BLaER1 (cell line): ENCODE results near the gene FYTTD1.

Source experiments
- H3K27ac ChIP-seq: shearing (Covaris generic); formaldehyde crosslinking; 2 replicates; pipeline ENCODE4 v1.8.1; 2022
- H3K27me3 ChIP-seq: shearing (Covaris generic); formaldehyde crosslinking; 2 replicates; pipeline ENCODE4 v1.8.1; 2022
- H3K36me3 ChIP-seq: shearing (Covaris generic); formaldehyde crosslinking; 2 replicates; pipeline ENCODE4 v1.8.1; 2022
- H3K4me1 ChIP-seq: shearing (Covaris generic); formaldehyde crosslinking; 2 replicates; pipeline ENCODE4 v1.8.1; 2022
- H3K4me2 ChIP-seq: shearing (Covaris generic); formaldehyde crosslinking; 2 replicates; pipeline ENCODE4 v1.8.1; 2022
- H3K4me3 ChIP-seq: shearing (Covaris generic); formaldehyde crosslinking; 2 replicates; pipeline ENCODE4 v1.8.1; 2022
- H3K9ac ChIP-seq: shearing (Covaris generic); formaldehyde crosslinking; 2 replicates; pipeline ENCODE4 v1.8.1; 2022
- H3K9me3 ChIP-seq: shearing (Covaris generic); formaldehyde crosslinking; 2 replicates; pipeline ENCODE4 v1.8.1; 2022
- H4K20me1 ChIP-seq: shearing (Covaris generic); formaldehyde crosslinking; 2 replicates; pipeline ENCODE4 v1.8.1; 2022
- Cebpa-rat ChIP-seq: shearing (Covaris generic); IDR thresholded peaks from 2 replicates; pipeline ENCODE4 v1.8.1; 2022

FYTTD1 gene

DNA sequence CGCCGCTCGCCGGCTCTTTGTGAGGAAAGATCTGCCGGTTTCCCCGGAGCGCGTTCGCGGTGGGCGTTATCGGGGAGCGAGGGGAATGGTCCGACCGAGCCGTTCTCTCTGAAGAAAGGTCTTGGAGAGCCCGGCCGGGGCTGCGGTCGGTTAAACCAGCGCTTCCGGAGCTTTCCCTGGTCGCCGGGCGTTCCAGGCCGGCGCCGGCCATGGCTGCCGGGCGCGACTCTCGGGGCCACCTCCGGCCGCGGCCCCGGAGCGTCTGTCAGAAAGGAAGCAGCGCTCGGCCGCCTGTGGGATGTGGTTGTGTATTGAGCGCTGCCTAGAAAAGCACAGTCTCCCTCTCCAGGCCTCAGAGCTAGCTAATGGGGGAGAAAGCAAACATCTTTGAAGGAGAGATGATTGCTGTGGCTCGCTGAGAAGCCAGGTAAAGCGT is 731 bp downstream of the FYTTD1 start:
- H3K9me3 ChIP-seq = no peaks in the 10 kb centered on the region
- H3K4me1 ChIP-seq = peaks cover 42% of the 10 kb centered on the region
- peak overlapping the region; percentile 79 for H3K4me3 ChIP-seq
- H3K4me2 ChIP-seq = peak overlapping the region; percentile 95
- no peaks in the 10 kb centered on the region for H3K27me3 ChIP-seq
- H3K36me3 ChIP-seq = no peaks in the 10 kb centered on the region
- peaks cover 51% of the 10 kb centered on the region for H4K20me1 ChIP-seq
- no peak for TF ChIP-seq Cebpa-rat
- H3K27ac ChIP-seq = peak overlapping the region; percentile 87
- H3K9ac ChIP-seq = peak overlapping the region; percentile 93

DNA sequence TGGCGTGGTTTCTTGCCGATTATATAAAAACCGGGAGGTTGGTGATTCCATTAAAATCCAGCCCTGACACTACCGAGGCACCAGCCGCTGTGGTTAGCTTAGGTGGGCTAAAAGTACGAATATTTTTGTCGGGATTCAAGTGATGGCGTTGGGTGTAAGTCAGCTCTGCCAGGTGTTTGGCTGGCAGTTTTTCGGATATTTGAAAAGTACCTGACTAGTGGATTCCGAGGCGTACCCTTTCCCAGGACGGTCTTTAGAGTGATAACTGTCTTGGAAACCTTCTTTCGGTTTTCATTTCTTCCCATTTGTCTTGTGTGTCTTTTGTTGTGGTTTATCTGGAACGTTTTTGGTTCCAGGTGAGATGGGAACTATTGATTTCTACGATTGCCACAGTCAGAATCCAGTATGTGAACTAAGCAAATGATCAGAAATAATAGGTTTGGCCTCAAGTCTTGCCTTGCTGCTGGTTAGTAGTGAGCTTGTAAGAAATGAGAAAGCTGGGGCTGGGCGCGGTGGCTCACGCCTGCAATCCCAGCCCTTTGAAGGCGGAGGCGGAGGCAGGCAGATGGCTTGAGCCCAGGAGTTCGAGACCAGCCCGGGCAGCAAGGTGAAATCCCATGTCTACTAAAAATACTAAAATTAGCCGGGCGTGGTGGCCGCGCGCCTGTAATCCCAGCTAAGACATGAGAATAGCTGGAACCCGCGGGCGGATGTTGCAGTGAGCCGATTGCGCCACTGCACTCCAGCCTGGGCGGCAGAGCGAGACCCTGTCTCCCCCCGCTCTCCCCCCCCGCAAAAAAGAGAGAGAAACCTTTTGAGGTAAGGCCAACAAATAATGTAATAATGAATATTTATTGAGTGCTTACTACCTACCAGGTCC is 1.4 kb downstream of the FYTTD1 start:
- Histone ChIP-seq H3K4me2 (peak overlapping the region; percentile 95), H3K27ac (peak overlapping the region; percentile 87), H3K27me3 (no peaks in the 10 kb centered on the region), H3K4me1 (peaks cover 42% of the 10 kb centered on the region), H3K9me3 (no peaks in the 10 kb centered on the region), H4K20me1 (peaks cover 57% of the 10 kb centered on the region), H3K36me3 (peaks cover 2% of the 10 kb centered on the region; the same call in 1 of the 2 replicates), H3K4me3 (peak overlapping the region; percentile 79), H3K9ac (peak overlapping the region; percentile 93)
- peak; percentile 92 for TF ChIP-seq Cebpa-rat

DNA sequence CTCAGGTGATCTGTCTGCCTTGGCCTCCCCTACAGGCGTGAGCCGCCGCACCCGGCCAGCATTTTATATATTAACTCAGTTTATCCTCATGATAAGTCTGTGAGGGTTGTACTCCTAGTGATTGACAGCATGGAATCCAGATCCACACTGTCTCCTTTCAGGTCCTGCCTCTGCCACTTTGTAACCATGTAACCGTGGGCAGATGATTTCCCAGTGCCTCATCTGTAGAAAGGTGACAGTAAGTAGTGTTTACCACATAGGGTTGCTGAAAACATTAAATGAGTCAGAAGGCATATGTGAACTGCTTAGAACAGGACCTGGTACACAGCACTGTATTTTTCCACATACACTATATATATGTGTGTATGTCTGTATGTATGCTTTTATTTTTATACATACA is 2.4 kb downstream of the FYTTD1 start:
- Histone ChIP-seq H3K4me3 (peak overlapping the region; percentile 79), H3K27me3 (no peaks in the 10 kb centered on the region), H3K9me3 (no peaks in the 10 kb centered on the region), H3K4me1 (peaks cover 36% of the 10 kb centered on the region), H3K36me3 (peaks cover 11% of the 10 kb centered on the region), H3K27ac (peak overlapping the region; percentile 87; the same call in 1 of the 2 replicates), H3K9ac (peak overlapping the region; percentile 93), H3K4me2 (peak overlapping the region; percentile 95), H4K20me1 (peaks cover 65% of the 10 kb centered on the region)
- TF ChIP-seq Cebpa-rat = no peak

DNA sequence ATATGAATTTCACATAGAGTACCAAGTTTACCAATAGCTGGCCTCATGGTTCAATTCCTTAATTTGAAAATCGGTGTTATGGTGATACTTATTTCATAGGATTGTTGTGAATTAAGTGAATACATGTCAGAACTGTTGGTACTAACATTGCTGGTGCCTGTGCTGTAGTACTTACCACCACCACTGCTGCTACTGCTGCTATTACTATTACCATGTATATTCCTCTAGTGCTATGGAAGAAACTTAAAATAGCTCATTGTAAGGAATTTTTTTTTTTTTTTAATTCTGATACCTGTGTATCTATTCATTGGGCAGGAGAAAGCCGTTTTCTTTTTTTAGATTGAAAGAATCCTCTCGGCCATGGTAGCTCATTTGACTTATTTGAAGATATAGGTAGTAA is 3.6 kb downstream of the FYTTD1 start:
- H3K9ac ChIP-seq = no peak overlapping the region
- TF ChIP-seq Cebpa-rat = no peak

DNA sequence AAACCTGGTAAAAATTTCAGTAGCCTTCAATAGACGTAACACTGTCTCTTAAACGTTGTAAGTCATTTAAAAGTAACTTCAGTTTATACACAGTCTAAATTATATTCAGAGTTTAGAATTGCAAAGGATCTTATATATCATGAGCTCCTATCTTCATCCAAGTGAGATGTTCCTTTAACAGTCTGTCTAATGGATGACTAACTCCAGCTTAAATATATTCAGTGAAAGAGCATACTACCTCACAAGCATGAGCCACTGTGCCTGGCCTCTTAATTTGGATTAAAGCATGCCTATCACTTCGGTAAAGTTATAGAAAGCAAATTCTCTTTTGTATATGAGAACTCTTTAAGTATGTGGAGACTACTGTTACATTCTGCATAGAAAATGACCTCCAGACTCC is 7.0 kb downstream of the FYTTD1 start:
- H3K9ac ChIP-seq = no peak overlapping the region
- no peak overlapping the region for H3K4me3 ChIP-seq
- H3K36me3 ChIP-seq = peaks cover 57% of the 10 kb centered on the region
- H3K27ac ChIP-seq = no peak overlapping the region
- no peaks in the 10 kb centered on the region for H3K27me3 ChIP-seq
- H4K20me1 ChIP-seq = peaks cover 94% of the 10 kb centered on the region
- peaks cover 16% of the 10 kb centered on the region for H3K4me1 ChIP-seq
- no peak for TF ChIP-seq Cebpa-rat
- H3K4me2 ChIP-seq = no peak overlapping the region
- H3K9me3 ChIP-seq = peaks cover 25% of the 10 kb centered on the region; the same call in 1 of the 2 replicates

More for the DNA sequence above, 3.6 kb downstream of the FYTTD1 start:
- Histone ChIP-seq H3K9me3 (peaks cover 8% of the 10 kb centered on the region; the same call in 1 of the 2 replicates), H4K20me1 (peaks cover 76% of the 10 kb centered on the region), H3K4me1 (peaks cover 34% of the 10 kb centered on the region), H3K27me3 (no peaks in the 10 kb centered on the region), H3K27ac (no peak overlapping the region), H3K4me3 (no peak overlapping the region), H3K36me3 (peaks cover 22% of the 10 kb centered on the region), H3K4me2 (peak overlapping the region; percentile 43)

DNA sequence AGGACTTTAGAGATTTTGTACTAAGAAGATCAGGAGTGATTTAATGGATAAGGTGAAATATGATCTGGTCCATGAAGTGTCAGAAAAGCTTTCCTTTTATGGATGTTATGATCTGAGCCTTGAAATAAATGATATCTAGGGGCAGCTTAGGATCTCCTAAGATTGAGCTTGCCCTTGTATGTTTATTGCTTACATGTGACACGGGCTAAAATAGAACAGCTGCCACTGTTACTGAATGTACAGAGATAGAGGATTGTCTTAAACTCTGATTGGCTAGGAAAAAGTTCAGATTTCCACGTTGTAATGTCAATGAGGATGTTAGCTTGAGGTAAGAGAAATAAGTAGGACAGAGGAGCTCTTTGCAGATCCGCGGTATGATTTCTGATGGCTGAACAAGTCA is 8.8 kb downstream of the FYTTD1 start:
- H3K27me3 ChIP-seq = no peaks in the 10 kb centered on the region
- peaks cover 94% of the 10 kb centered on the region for H4K20me1 ChIP-seq
- no peaks in the 10 kb centered on the region for H3K4me1 ChIP-seq
- H3K9me3 ChIP-seq = peaks cover 25% of the 10 kb centered on the region; the same call in 1 of the 2 replicates
- H3K36me3 ChIP-seq = peaks cover 75% of the 10 kb centered on the region
- no peak overlapping the region for H3K4me2 ChIP-seq
- H3K27ac ChIP-seq = no peak overlapping the region
- H3K4me3 ChIP-seq = no peak overlapping the region
- TF ChIP-seq Cebpa-rat = no peak
- no peak overlapping the region for H3K9ac ChIP-seq

DNA sequence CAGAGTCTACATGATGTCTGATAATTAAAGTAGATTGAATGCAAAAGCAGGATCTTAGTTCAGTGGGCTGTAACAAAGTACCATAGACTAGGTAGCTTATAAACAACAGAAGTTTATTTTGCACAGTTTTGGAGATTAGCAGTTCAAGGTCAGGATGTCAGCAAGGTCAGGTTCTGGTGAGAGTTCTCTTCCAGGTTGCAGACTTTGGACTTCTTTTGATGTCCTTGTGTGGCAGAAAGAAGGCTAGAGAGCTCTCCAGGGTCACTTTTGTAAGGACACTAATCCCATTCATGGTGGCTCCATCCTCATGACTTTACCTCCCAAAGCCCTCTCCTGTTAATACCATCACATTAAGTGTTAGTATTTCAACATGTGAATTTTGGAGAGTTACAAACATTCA is 12.1 kb downstream of the FYTTD1 start:
- no peaks in the 10 kb centered on the region for H3K27me3 ChIP-seq
- no peak for TF ChIP-seq Cebpa-rat

DNA sequence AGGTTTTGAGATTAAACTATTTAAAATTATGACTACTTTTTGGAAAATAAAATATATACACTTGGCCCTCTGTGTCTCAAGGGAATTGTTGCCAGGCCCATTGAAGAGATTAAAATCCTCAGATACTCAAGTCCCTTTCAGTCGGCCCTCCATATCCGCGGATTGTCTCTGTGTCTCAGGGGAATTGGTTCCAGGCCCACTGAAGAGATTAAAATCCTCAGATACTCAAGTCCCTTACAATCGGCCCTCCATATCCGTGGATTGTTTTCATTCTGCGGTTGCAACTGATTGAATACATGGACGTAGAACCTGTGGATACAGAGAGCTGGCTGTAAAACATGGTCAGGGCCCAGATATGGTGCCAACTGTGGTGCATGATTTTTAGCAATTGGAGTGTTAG is 25.6 kb downstream of the FYTTD1 start:
- Histone ChIP-seq H3K27ac (no peak overlapping the region), H3K9me3 (no peaks in the 10 kb centered on the region), H3K27me3 (no peaks in the 10 kb centered on the region), H3K4me1 (no peaks in the 10 kb centered on the region), H3K9ac (no peak overlapping the region), H4K20me1 (peaks cover 6% of the 10 kb centered on the region; the same call in 1 of the 2 replicates), H3K4me3 (no peak overlapping the region), H3K4me2 (no peak overlapping the region), H3K36me3 (peaks cover 98% of the 10 kb centered on the region)
- no peak for TF ChIP-seq Cebpa-rat

More for the DNA sequence above, 12.1 kb downstream of the FYTTD1 start:
- Histone ChIP-seq H3K36me3 (peaks cover 96% of the 10 kb centered on the region), H3K4me1 (no peaks in the 10 kb centered on the region), H4K20me1 (peaks cover 84% of the 10 kb centered on the region), H3K4me2 (no peak overlapping the region), H3K9ac (no peak overlapping the region), H3K27ac (no peak overlapping the region), H3K4me3 (no peak overlapping the region), H3K9me3 (peaks cover 25% of the 10 kb centered on the region; the same call in 1 of the 2 replicates)

DNA sequence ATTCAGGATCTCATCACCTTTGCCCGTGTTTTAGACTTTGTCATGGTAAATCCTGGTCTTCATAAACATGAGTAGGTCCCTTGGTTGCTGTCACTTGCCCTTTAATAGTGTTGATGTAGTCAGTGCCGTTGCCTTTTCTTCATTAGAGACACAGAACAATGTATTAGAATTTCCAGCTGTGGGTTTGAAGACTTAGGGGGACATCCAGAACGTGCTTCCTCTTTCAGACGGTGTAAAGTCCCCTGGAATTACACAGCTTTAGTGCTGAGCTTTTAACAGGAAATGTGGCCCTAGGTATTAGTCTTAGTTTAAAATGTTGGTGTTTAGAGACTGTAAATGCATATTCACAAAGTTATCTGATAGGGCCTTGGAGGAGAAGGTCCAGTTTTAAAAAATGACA is 32.5 kb downstream of the FYTTD1 start:
- H3K4me2 ChIP-seq = no peak overlapping the region

DNA sequence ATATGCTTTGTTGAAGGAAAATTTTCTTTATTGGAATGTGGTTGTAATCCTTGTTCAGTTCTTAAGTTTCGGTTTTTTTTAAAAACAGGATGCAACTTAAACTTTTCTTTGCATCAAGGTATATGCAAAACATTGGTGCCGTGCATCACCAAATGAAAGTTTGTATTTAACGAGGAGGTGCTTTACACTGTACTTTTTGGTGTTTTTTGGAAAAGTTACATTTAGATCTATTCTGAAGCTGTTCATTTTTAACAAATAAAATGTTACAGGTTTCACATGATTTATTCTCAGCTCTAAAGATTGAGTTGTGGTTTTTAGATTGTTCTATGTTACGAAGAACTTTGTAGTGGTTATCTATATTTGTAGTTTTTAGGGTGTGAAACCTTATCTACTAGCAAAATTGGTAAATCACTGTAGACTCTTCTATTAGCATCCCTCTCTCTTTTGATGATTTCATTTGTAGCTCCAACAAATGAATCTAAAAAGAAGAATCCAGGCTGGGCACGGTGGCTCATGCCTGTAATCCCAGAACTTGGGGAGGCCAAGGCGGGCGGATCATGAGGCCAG is 34.4 kb downstream of the FYTTD1 start:
- Histone ChIP-seq H3K36me3 (peaks cover 61% of the 10 kb centered on the region), H3K9me3 (no peaks in the 10 kb centered on the region), H4K20me1 (no peaks in the 10 kb centered on the region; the same call in 1 of the 2 replicates), H3K9ac (no peak overlapping the region), H3K27ac (no peak overlapping the region), H3K27me3 (no peaks in the 10 kb centered on the region), H3K4me3 (no peak overlapping the region), H3K4me1 (no peaks in the 10 kb centered on the region), H3K4me2 (no peak overlapping the region)
- TF ChIP-seq Cebpa-rat = no peak

More for the DNA sequence above, 32.5 kb downstream of the FYTTD1 start:
- no peak for TF ChIP-seq Cebpa-rat
- Histone ChIP-seq H4K20me1 (no peaks in the 10 kb centered on the region; the same call in 1 of the 2 replicates), H3K4me3 (no peak overlapping the region), H3K4me1 (no peaks in the 10 kb centered on the region), H3K9ac (no peak overlapping the region), H3K27ac (no peak overlapping the region), H3K36me3 (peaks cover 74% of the 10 kb centered on the region), H3K27me3 (no peaks in the 10 kb centered on the region), H3K9me3 (no peaks in the 10 kb centered on the region)
